Occipital lobe (tissue), 2 donors: ENCODE data around the gene TBK1. TPM values are rescaled to one million over a fixed set of nuclear protein-coding genes. Genes with fewer than 3 reads are reported as not detected.

Experiments used
- DNase-seq: peaks from one replicate; lab custom pipeline; 2025; lab: John Stamatoyannopoulos, UW
- total RNA-seq: library from RNA; depleted of rRNA; stranded (reverse); fragments of >200 nt; gene quantifications from one replicate; pipeline ENCODE4 v1.2.3, GENCODE V29; 2014

TBK1 gene
- total RNA-seq, 1 donor from 2014 or later = 42.6 TPM

DNA sequence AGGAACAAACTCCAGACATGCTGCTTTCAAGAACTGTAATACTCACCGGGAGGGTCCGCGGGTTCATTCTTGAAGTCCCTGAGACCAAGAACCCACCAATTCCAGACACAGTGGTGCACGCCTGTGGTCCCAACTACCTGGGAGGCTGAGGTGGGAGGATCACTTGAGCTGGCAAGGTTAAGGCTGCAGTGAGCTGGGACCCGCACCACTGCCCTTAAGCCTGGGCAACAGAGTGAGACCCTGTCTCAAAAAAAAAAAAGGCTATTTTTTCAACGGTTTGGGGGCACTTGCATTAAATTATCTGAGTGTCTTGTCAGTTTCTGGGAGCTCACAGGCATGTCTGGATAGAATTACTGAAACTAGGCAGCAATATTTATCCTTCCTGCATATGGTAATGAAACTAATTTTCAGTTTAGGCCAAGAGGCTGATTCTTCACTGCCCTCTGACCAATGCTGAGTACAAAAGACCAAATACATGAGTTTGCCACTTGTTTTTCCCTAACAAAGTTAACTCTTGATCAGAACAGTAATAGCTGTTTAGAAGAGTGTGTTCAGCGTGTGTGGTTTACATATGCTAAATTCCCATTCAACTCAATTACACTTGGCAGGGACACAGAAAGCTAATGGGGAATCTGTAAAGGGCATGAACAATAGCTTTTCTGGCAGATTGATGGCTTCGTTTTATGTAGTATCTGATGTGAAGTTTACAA is 92.6 kb downstream of the TBK1 start:
- DNase-seq = no peak

DNA sequence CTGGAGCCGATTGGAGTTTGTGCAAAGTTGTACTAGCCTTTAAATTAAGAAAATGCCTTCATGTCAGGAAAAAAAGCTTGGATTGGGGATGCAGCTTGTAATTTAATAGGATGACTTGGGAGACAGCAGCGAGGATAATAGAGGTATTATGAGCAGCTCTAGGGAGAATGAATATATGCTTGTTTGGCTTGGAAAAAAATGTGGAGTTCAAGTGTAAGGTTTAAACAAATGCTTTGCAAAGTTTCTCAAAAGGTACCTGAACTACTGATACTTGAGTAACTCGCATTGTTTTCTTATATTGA is 93.1 kb downstream of the TBK1 start:
- DNase-seq = no peak

DNA sequence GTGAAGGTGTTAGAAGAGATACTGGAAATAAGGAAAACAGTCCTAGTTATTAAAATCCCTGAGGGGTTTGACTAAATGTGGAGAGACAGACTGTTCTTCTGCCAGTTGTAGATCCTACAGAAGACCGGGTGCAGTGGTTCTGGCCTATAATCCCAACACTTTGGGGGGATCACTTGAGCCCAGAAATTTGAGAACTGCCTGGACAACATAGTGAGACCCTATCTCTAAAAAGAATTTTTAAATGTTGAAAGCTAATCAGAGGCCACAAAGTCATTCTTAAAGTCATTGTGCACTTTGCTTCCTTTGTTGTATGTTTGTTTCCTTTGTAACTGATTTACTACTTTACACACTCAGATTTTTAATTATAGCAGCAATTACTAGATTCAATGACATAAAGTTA is 97.2 kb downstream of the TBK1 start:
- no peak for DNase-seq

DNA sequence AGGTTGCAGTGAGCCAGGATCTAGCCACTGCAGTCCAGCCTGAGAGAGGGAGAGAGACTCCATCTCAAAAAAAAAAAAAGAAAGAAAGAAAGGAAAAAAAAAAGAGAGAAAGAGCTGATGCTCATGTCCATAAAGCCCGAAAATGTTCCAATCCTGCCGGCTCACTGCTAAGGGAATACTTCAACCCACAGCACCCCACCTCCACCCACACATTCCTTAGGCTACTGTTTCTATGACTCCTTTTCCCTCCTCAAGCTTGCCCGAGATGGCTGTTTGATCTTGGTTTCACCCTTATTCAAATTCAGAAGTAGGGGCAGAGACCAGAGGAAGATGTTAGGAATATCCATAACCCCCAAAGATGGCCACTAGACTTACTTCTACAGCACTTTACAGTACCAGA is 98.8 kb downstream of the TBK1 start:
- DNase-seq = no peak

DNA sequence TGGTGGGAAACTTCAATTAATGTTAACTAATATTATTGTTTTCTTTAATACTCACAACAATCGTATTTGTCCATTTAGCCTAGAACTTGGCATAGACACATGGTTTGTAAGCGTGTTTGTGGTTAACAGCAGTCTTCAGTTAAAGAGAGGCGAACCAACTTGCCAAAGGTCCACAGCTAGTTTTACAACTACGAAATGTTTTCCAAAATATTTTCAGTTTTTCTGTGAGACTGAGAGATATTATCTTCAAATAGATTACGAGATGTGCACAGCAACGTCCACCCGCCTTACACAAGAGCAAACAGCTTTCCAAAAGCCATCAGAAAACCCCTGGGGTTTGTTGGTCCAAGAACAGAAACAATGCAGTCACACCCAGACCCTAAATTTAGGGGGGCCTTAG is 99.8 kb downstream of the TBK1 start:
- no peak for DNase-seq

Other genes starting within 250 kb of the TBK1 start
- 6.7 TPM for gene KICS2, start 229.8 kb upstream of the TBK1 start, total RNA-seq
- not detected for gene C12orf56, start 61.4 kb upstream of the TBK1 start, total RNA-seq
- 72.7 TPM for gene XPOT, start 47.7 kb upstream of the TBK1 start, total RNA-seq
- 6.1 TPM for gene RASSF3, start 158.4 kb downstream of the TBK1 start, total RNA-seq